ENCODE data around the gene DHRS3. TPM values are rescaled to one million over a fixed set of nuclear protein-coding genes. Genes with fewer than 3 reads are reported as not detected.

The DHRS3 gene
- total RNA-seq, 2 experiments from 2014 or later = 33.3 to 34.6 TPM

DNA sequence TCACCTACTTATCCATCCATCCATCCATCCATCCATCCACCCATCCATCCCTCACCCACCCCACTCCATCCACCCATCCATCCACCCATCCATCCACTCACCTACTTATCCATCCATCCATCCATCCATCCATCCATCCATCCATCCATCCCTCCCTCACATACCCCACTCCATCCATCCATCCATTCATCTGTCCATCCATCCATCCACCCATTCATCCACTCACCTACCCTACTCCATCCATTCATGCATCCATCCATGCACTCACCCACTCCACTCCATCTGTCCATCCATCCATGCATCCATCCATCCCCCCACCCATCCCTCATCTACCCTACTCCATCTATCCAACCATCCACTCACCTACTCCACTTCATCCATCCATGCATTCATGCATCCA is 34.5 kb downstream of the DHRS3 start:
- CTCF ChIA-PET = no interaction called here
- Mint-ChIP-seq H3K4me3 (no peak overlapping the region), H3K27ac (no peak overlapping the region)

DNA sequence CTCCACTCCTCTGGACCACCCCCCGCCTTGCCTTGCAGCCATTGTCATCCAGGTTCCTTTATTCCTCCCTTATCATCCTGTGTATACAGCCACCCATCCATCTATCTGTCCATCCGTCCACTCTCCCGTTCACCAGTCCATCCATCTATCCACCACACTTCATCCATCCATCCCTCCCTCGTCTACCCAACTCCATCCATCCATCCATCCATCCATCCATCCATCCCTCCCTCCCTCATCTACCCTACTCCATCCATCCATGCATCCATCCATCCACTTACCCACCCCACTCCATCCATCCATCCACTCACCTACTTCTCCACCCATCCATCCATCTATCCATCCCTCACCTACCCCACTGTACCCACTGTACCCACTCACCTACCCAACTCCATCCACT is 35.4 kb downstream of the DHRS3 start:
- no peak for ATAC-seq
- intact Hi-C loops (cut with DNase I, micrococcal nuclease) = no loop called here
- DNase-seq = no peak
- H3K27ac Mint-ChIP-seq = no peak overlapping the region
- H3K36me3 Mint-ChIP-seq (ENCODE audit: low read depth) = peaks cover 12% of the 10 kb centered on the region
- H3K4me1 Mint-ChIP-seq = no peaks in the 10 kb centered on the region
- no peaks in the 10 kb centered on the region for H3K27me3 Mint-ChIP-seq
- no peak overlapping the region for H3K4me3 Mint-ChIP-seq
- no peaks in the 10 kb centered on the region for H3K9me3 Mint-ChIP-seq (ENCODE audit: low read depth)
- CTCF ChIA-PET = interaction anchor here (0.7 kb wide), 1 partner anchor 110 kb away, joined by 4 read pairs; no protein-coding TSS in a partner anchor
- POLR2A ChIA-PET = no interaction called here

More for the DNA sequence above, 34.5 kb downstream of the DHRS3 start:
- H3K36me3 Mint-ChIP-seq (ENCODE audit: low read depth) = peaks cover 15% of the 10 kb centered on the region
- no peaks in the 10 kb centered on the region for H3K27me3 Mint-ChIP-seq
- peaks cover 3% of the 10 kb centered on the region for H3K4me1 Mint-ChIP-seq
- POLR2A ChIA-PET = no interaction called here
- intact Hi-C loops (cut with DNase I, micrococcal nuclease) = no loop called here
- no peaks in the 10 kb centered on the region for H3K9me3 Mint-ChIP-seq (ENCODE audit: low read depth)
- no peak for ATAC-seq
- no peak for DNase-seq

DNA sequence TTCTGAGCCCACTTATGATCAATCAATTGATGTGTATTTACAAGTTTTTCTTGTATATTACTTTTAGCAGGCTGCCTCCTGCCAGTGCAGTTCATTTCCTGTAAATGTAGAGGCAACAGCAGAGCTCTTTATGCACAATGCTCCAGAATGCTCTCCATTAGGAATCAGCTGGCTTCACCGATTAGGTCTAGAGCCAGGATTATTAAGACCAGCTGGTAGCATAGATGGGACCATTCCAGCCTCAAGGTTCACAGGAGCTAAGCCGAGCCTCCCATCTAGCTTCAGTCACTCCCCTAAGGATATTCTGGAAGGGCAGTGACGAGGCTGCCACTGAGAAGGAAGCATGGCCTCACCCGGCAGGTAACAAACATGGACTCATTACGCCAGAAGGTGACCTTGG is 36.8 kb downstream of the DHRS3 start:
- POLR2A ChIA-PET = no interaction called here
- CTCF ChIA-PET = interaction anchor here (1.2 kb wide), 1 partner anchor 39 kb away, joined by 3 read pairs; no protein-coding TSS in a partner anchor
- no peaks in the 10 kb centered on the region for H3K9me3 Mint-ChIP-seq (ENCODE audit: low read depth)

DNA sequence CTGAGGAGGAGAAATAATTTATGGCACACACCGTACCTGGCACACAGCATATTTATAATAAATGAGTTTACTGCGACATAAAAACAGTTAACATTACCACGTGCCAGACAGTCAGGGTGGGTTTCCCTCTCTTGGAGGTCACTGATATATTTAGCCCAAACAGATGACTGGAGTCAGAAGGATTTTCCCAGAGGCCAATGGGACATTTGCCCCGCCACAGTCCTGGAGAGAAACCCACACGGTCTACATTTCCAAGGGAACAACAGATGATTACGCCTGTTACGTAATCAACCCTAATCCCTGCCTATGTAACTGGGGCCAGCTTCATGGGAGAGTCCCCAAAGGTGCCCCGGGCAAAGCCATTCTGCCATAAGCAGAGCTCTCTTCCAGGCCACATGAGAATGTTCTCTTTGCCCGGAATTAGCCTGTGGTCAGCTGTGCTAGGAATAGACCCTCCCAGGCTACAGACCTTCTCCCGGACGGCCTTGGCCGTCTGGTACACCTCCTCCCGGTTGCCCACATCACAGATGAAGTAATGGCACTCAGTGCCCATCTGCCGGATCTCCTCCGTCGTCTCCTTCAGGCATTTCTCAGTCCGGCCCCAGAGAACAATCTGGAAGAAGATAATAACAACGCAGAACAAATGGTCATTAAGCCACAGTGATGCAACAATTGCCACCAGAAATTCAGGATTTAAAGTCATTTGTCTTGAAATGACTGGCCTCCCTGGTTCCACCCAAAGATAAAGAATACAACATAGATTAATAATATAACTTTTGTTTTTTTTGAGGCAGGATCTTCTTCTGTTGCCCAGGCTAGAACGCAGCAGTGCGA is 37.7 kb downstream of the DHRS3 start:
- Mint-ChIP-seq H3K27me3 (no peaks in the 10 kb centered on the region), H3K4me3 (no peak overlapping the region), H3K4me1 (no peaks in the 10 kb centered on the region), H3K9me3 (ENCODE audit: low read depth) (no peaks in the 10 kb centered on the region), H3K36me3 (ENCODE audit: low read depth) (peaks cover 19% of the 10 kb centered on the region), H3K27ac (no peak overlapping the region)
- CTCF ChIA-PET = interaction anchor here (1.2 kb wide), 1 partner anchor 40 kb away, joined by 3 read pairs; no protein-coding TSS in a partner anchor
- intact Hi-C loops (cut with DNase I, micrococcal nuclease) = no loop called here
- ATAC-seq (no peak), DNase-seq (no peak)
- POLR2A ChIA-PET = no interaction called here

More for the DNA sequence above, 36.8 kb downstream of the DHRS3 start:
- intact Hi-C loops (cut with DNase I, micrococcal nuclease) = no loop called here
- DNase-seq (no peak), ATAC-seq (no peak)
- Mint-ChIP-seq H3K27ac (no peak overlapping the region), H3K4me3 (no peak overlapping the region), H3K36me3 (ENCODE audit: low read depth) (peaks cover 19% of the 10 kb centered on the region), H3K4me1 (no peaks in the 10 kb centered on the region), H3K27me3 (no peaks in the 10 kb centered on the region)

DNA sequence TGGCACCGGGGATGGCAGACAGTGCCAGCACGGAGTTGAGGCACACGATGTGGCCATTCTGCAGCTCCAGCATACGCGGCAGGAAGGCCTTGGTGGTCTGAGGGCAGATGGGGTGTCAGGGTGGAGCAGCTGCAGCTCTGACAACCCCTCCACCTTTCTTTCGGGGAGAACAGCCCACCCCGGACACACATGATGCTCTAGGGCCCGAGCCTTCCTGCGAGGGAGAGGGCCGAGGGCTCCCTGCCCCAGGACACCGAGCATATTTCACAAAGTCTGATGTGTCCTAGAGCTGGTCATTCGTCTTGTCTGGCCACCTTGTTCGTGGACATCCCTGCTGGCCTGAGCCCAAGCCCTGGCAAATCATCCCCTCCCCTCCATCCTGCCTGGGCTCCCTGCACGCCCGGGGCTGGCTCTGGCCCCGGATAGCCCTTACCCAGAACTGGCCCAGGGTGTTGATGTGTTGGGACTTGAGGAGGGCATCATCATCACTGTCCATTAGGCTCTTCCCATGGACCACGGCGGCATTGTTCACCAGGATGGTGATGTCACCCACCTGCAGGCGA is 39.1 kb downstream of the DHRS3 start:
- ChIA-PET CTCF (interaction anchor here (0.6 to 0.7 kb wide), 2 partner anchors 194 to 304 kb away, joined by 4 read pairs; no protein-coding TSS in a partner anchor), POLR2A (no interaction called here)

DNA sequence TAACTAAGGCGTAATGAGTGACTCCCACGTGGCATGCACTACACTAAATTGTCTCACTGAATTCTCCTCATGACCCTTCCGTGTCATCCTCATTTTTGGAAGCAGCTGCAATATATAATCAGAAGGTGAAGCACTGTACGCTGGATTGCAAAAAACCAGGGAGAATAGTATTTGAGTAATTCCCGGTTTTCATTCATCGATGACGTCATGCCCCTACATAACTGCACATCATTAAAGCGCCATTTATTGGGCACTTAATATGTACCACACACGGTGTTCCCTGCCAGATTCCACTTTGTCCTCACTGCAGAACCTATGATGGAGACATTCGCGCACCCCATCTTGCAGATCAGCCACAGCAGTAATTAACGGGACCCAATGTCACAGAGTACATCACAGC is 41.0 kb downstream of the DHRS3 start:
- ChIA-PET CTCF (interaction anchor here (2.1 kb wide), 1 partner anchor 82 kb away, joined by 6 read pairs; no protein-coding TSS in a partner anchor), POLR2A (no interaction called here)
- DNase-seq (no peak), ATAC-seq (no peak)
- Mint-ChIP-seq H3K36me3 (ENCODE audit: low read depth) (peaks cover 28% of the 10 kb centered on the region), H3K9me3 (ENCODE audit: low read depth) (no peaks in the 10 kb centered on the region), H3K27me3 (no peaks in the 10 kb centered on the region), H3K27ac (no peak overlapping the region), H3K4me3 (no peak overlapping the region), H3K4me1 (peaks cover 3% of the 10 kb centered on the region)
- intact Hi-C loops (cut with DNase I, micrococcal nuclease) = no loop called here

More for the DNA sequence above, 39.1 kb downstream of the DHRS3 start:
- Mint-ChIP-seq H3K9me3 (ENCODE audit: low read depth) (no peaks in the 10 kb centered on the region), H3K27me3 (no peaks in the 10 kb centered on the region), H3K27ac (no peak overlapping the region), H3K4me3 (no peak overlapping the region), H3K4me1 (no peaks in the 10 kb centered on the region), H3K36me3 (ENCODE audit: low read depth) (peaks cover 19% of the 10 kb centered on the region)
- ATAC-seq (no peak), DNase-seq (no peak)
- intact Hi-C loops (cut with DNase I, micrococcal nuclease) = no loop called here

DNA sequence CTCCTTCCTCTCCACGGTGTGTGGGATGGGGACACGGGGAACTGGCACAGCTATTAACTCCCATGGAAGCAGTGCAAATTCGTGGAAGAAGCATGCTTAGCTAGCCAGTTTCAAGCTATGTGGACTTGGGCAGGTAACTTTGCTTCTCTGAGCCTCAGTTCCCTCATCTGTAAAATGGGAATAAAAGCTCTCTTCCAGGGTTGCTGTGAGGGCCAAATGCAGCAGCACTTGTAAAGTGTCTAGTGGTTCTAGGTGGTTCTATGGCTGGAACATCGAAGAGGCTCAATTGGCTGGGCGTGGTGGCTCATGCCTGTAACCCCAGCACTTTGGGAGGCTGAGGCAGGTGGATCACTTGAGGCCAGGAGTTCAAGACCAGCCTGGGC is 43.3 kb downstream of the DHRS3 start:
- no peak for ATAC-seq
- ChIA-PET CTCF (interaction anchor here (0.8 to 1.1 kb wide), 2 partner anchors 15 to 84 kb away, joined by 3 read pairs; no protein-coding TSS in a partner anchor), POLR2A (no interaction called here)
- Mint-ChIP-seq H3K27ac (no peak overlapping the region), H3K4me3 (no peak overlapping the region), H3K9me3 (ENCODE audit: low read depth) (no peaks in the 10 kb centered on the region), H3K4me1 (peaks cover 3% of the 10 kb centered on the region), H3K27me3 (no peaks in the 10 kb centered on the region), H3K36me3 (ENCODE audit: low read depth) (peaks cover 27% of the 10 kb centered on the region)
- DNase-seq = no peak
- intact Hi-C loops (cut with DNase I, micrococcal nuclease) = no loop called here

DNA sequence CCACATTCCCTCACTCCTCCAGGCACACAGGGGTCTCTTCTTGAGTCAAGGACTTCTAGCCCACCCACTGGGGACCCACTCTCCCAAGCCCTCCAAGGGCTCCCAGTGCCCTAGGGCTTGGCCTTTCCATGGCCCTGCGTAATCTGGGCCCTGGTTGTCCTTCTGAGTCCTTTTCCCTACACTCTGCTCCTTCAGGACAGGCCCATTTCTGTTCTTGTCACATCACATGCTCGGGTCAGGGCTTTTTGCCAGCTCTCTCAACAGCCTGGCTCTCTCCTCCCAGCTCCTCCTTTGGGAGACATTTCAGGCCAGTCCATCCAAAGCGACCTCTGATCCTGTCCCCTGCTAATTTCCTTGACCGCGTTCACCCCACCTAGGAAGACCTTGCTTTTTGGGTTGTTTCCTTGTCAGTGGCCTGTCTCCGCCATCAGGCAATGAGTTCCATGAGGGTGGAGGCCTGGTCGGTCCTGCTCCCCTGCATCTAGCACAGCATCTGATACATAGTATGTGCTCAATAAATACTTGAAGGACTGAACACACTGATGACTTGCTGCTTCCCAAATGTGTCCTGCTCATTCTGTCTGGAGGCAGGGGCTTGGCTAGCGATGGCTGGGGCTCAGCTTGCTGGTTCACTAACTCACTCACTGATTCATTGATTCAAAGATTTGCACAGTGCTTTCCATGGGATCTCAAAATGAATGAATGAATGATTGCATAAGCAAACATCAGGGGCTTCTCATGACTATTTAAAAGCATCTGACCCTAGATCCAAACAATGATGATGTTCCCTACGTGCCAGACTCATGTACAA is 44.8 kb downstream of the DHRS3 start:
- peaks cover 3% of the 10 kb centered on the region for H3K4me1 Mint-ChIP-seq
- H3K9me3 Mint-ChIP-seq (ENCODE audit: low read depth) = no peaks in the 10 kb centered on the region
- no peak overlapping the region for H3K4me3 Mint-ChIP-seq
- DNase-seq (no peak), ATAC-seq (no peak)
- peaks cover 27% of the 10 kb centered on the region for H3K36me3 Mint-ChIP-seq (ENCODE audit: low read depth)
- intact Hi-C loops (cut with DNase I, micrococcal nuclease) = no loop called here
- POLR2A ChIA-PET = no interaction called here
- H3K27ac Mint-ChIP-seq = peak overlapping the region; percentile 60
- H3K27me3 Mint-ChIP-seq = no peaks in the 10 kb centered on the region
- CTCF ChIA-PET = interaction anchor here (0.6 to 0.9 kb wide), 2 partner anchors 22 to 28 kb away, joined by 3 read pairs; no protein-coding TSS in a partner anchor

DNA sequence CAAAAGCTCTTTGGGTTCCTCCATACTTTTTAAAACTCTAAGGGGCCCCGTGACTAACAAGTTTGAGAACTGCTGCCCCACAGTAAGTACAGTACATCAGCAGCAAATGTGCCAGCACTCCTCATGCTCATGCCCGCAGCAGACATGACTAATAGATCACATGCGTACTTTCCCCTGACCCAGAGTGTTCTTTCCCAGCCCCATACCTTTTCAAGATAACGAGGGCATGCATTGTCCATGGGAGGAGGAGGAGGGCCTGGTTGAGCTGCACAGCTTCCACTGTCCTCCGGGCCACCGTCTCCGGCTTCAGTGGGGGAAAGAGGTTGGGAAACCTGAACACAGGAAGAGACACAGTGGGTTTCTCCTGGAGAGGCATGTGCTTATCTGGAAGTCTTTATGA is 45.5 kb downstream of the DHRS3 start:
- ATAC-seq = peak; percentile 44
- Mint-ChIP-seq H3K9me3 (ENCODE audit: low read depth) (no peaks in the 10 kb centered on the region), H3K36me3 (ENCODE audit: low read depth) (peaks cover 28% of the 10 kb centered on the region)

DNA sequence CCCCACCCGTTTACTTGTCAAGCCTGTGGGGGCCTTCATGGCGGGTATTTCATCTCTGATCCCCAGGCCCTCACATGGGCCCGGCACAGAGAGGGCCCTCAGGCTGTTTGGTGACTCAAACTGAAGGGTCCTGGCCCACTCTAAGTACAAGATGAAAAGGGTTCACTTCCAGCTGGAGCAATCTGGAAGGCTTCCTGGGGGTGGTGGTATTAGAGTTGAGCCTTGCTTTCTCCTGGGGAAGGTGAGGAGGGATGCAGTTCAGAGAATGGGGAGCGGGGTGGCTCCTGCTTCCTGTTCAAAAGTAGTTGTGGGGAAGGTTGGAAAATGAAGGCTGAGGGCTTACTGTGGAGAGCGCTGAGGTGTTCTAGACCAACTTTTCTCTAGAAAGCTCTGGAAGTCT is 47.7 kb downstream of the DHRS3 start:
- Mint-ChIP-seq H3K4me3 (no peak overlapping the region), H3K27ac (no peak overlapping the region), H3K9me3 (ENCODE audit: low read depth) (no peaks in the 10 kb centered on the region), H3K4me1 (peaks cover 3% of the 10 kb centered on the region), H3K36me3 (ENCODE audit: low read depth) (peaks cover 35% of the 10 kb centered on the region), H3K27me3 (no peaks in the 10 kb centered on the region)
- intact Hi-C loops (cut with DNase I, micrococcal nuclease) = no loop called here
- no peak for ATAC-seq
- CTCF ChIA-PET = no interaction called here
- POLR2A ChIA-PET = no interaction called here
- no peak for DNase-seq

More for the DNA sequence above, 45.5 kb downstream of the DHRS3 start:
- DNase-seq = no peak
- POLR2A ChIA-PET = no interaction called here
- H3K27me3 Mint-ChIP-seq = no peaks in the 10 kb centered on the region
- H3K4me3 Mint-ChIP-seq = no peak overlapping the region
- no peak overlapping the region for H3K27ac Mint-ChIP-seq
- H3K4me1 Mint-ChIP-seq = peaks cover 3% of the 10 kb centered on the region
- CTCF ChIA-PET = interaction anchor here (0.6 to 1.0 kb wide), 3 partner anchors 46 to 178 kb away, joined by 3 read pairs; no protein-coding TSS in a partner anchor
- intact Hi-C loops (cut with DNase I, micrococcal nuclease) = no loop called here

DNA sequence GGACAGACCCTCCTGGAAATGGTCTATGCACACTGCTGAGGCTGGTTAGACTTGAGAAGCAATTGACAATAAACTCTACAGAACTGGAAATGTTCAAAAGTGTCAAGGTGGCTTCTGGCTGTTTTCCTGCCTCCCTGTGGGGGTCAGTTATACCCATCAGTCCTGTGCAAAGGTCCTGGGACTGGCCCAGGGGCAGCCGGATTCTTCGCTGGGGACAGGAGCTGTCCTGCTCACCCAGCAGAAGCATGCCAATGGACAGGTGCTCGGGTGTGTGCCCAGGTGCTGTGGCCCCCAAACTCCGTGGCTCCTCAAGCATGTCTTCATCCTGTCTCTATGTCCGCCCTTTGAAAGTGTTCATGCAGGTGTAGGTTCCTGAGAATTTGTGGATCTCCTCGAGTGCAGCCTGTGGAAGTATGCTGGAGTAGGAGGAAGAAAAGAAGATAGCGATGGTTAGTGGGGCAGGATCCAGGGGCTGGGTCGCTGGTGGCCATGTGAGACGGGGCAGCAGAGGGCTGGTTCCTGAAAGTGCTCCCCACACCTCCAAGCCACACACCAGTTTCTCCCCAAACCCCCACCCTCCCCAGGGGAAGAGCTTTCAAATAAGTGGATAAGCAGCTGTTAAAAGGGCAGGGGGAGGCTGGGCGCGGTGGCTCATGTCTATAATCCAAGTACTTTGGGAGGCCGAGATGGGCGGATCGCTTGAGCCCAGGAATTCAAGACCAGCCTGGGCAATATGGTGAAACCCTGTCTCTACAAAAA is 49.8 kb downstream of the DHRS3 start:
- ChIA-PET POLR2A (no interaction called here), CTCF (interaction anchor here (1.2 kb wide), 1 partner anchor 289 kb away, joined by 3 read pairs; no protein-coding TSS in a partner anchor)
- Mint-ChIP-seq H3K36me3 (ENCODE audit: low read depth) (peaks cover 44% of the 10 kb centered on the region), H3K4me1 (peaks cover 2% of the 10 kb centered on the region), H3K27ac (no peak overlapping the region), H3K4me3 (no peak overlapping the region), H3K27me3 (no peaks in the 10 kb centered on the region), H3K9me3 (ENCODE audit: low read depth) (peaks cover 16% of the 10 kb centered on the region)
- DNase-seq (no peak), ATAC-seq (no peak)
- intact Hi-C loops (cut with DNase I, micrococcal nuclease) = no loop called here
